ENCODE results near the gene WDR87. TPM values are rescaled to one million over a fixed set of nuclear protein-coding genes. Genes with fewer than 3 reads are reported as not detected.

Gene WDR87
- total and polyA plus RNA-seq, 8 donors, result 0.02 to 0.04 TPM; not detected in 6

GRCh38 chr19:37953171-37953917 is 47.0 kb upstream of the WDR87 start:
- DNase-seq (no peak), ATAC-seq (peak in 1 of 4 donors; percentile 34), FAIRE-seq (no peak)
- 62 to 64% methylated on average over 11 of the region's 11 CpGs for WGBS, 2 donors
- Histone ChIP-seq H3K36me3 (no peaks in the 10 kb centered on the region), H3K4me3 (no peak overlapping the region), H3K27ac (peak overlapping the region in 1 of 4 donors; percentile 1), H3K4me1 (no peaks in the 10 kb centered on the region), H3K9me3 (no peaks in the 10 kb centered on the region), H3K27me3 (no peaks in the 10 kb centered on the region)
- intact Hi-C loops (cut with DNase I), result no loop called here
- no peak for TF ChIP-seq CTCF (IDR thresholded peaks at IDR 0.05)

- TF ChIP-seq CTCF (IDR thresholded peaks at IDR 0.05), result no peak
- no peak for FAIRE-seq
- 82 to 86% methylated on average over 4 of the region's 4 CpGs for WGBS, 2 donors
Measured at GRCh38 chr19:37951816-37952210, 45.4 kb upstream of the WDR87 start.

GRCh38 chr19:37950471-37951175 is 44.2 kb upstream of the WDR87 start:
- H3K4me3 ChIP-seq, result no peak overlapping the region
- no peaks in the 10 kb centered on the region for H3K9me3 ChIP-seq
- H3K27ac ChIP-seq, result no peak overlapping the region
- intact Hi-C loops (cut with DNase I), result no loop called here
- WGBS, 2 donors, result 90 to 94% methylated on average over 25 of the region's 25 CpGs
- DNase-seq, result no peak
- ATAC-seq, result no peak
- no peaks in the 10 kb centered on the region for H3K36me3 ChIP-seq
- TF ChIP-seq CTCF (IDR thresholded peaks at IDR 0.05), result no peak
- H3K27me3 ChIP-seq, result no peaks in the 10 kb centered on the region
- no peaks in the 10 kb centered on the region for H3K4me1 ChIP-seq
- no peak for FAIRE-seq

More at GRCh38 chr19:37951816-37952210, 45.4 kb upstream of the WDR87 start:
- Histone ChIP-seq H3K27me3 (no peaks in the 10 kb centered on the region), H3K4me1 (no peaks in the 10 kb centered on the region), H3K9me3 (no peaks in the 10 kb centered on the region), H3K27ac (no peak overlapping the region), H3K36me3 (no peaks in the 10 kb centered on the region), H3K4me3 (no peak overlapping the region)
- intact Hi-C loops (cut with DNase I), result no loop called here
- ATAC-seq (peak in 2 of 4 donors; percentile 27 to 32), DNase-seq (no peak)

GRCh38 chr19:37948362-37948761 is 42.0 kb upstream of the WDR87 start:
- no peak for TF ChIP-seq CTCF (IDR thresholded peaks at IDR 0.05)
- peak in 2 of 4 donors; percentile 6 to 18 for ATAC-seq
- Histone ChIP-seq H3K9me3 (no peaks in the 10 kb centered on the region), H3K27me3 (no peaks in the 10 kb centered on the region), H3K4me1 (peaks cover 0 to 7% (median 7%) of the 10 kb centered on the region in 3 donors), H3K4me3 (no peak overlapping the region), H3K27ac (no peak overlapping the region), H3K36me3 (no peaks in the 10 kb centered on the region)
- intact Hi-C loops (cut with DNase I), result no loop called here
- DNase-seq, result no peak
- 76% methylated on average over 6 of the region's 6 CpGs for WGBS, 2 donors
- FAIRE-seq, result no peak

- intact Hi-C loops (cut with DNase I), result no loop called here
- peaks cover 0 to 7% (median 7%) of the 10 kb centered on the region in 3 donors for H3K4me1 ChIP-seq
- no peak for TF ChIP-seq CTCF (IDR thresholded peaks at IDR 0.05)
- no peak for DNase-seq
- H3K27ac ChIP-seq, result no peak overlapping the region
- H3K9me3 ChIP-seq, result no peaks in the 10 kb centered on the region
- H3K27me3 ChIP-seq, result no peaks in the 10 kb centered on the region
- no peaks in the 10 kb centered on the region for H3K36me3 ChIP-seq
- ATAC-seq, result no peak
- 82 to 86% methylated on average over 5 of the region's 5 CpGs for WGBS, 2 donors
- FAIRE-seq, result no peak
- H3K4me3 ChIP-seq, result no peak overlapping the region
Measured at GRCh38 chr19:37947778-37948177, 41.4 kb upstream of the WDR87 start.
